ENCODE measurements around the gene PAM.

The PAM gene

GRCh38 chr5:103000089-103000488 lies 245.0 kb downstream of the PAM start:
- H3K9ac ChIP-seq (ENCODE audit: insufficient read length), result no peak overlapping the region
- no peaks in the 10 kb centered on the region for H3K36me3 ChIP-seq (ENCODE audit: insufficient read depth, low read length)
- H3K27ac ChIP-seq, result no peak overlapping the region
- TF ChIP-seq POLR2AphosphoS5 (IDR thresholded peaks at IDR 0.05; ENCODE audit: borderline replicate concordance, low read depth, low read length) (no peak), EZH2 (IDR thresholded peaks at IDR 0.05) (no peak), FOXP2 (optimal IDR thresholded peaks at IDR 0.05; ENCODE audit: control extremely low read depth, extremely low read length, insufficient read depth) (no peak)
- DNase-seq (ENCODE audit: low read depth, low spot score), result no peak
- H3K4me3 ChIP-seq, result no peak overlapping the region
- H3K9me3 ChIP-seq (ENCODE audit: low read depth, low read length), result no peaks in the 10 kb centered on the region

GRCh38 chr5:103003872-103004271 lies 248.8 kb downstream of the PAM start:
- H3K4me3 ChIP-seq, result no peak overlapping the region
- no peaks in the 10 kb centered on the region for H3K36me3 ChIP-seq (ENCODE audit: insufficient read depth, low read length)
- H3K9me3 ChIP-seq (ENCODE audit: low read depth, low read length), result no peaks in the 10 kb centered on the region
- TF ChIP-seq FOXP2 (optimal IDR thresholded peaks at IDR 0.05; ENCODE audit: control extremely low read depth, extremely low read length, insufficient read depth), result no peak
- no peak for TF ChIP-seq EZH2 (IDR thresholded peaks at IDR 0.05)
- TF ChIP-seq POLR2AphosphoS5 (IDR thresholded peaks at IDR 0.05; ENCODE audit: borderline replicate concordance, low read depth, low read length), result no peak
- DNase-seq (ENCODE audit: low read depth, low spot score), result no peak
- no peak overlapping the region for H3K9ac ChIP-seq (ENCODE audit: insufficient read length)
- H3K27ac ChIP-seq, result no peak overlapping the region

DNA sequence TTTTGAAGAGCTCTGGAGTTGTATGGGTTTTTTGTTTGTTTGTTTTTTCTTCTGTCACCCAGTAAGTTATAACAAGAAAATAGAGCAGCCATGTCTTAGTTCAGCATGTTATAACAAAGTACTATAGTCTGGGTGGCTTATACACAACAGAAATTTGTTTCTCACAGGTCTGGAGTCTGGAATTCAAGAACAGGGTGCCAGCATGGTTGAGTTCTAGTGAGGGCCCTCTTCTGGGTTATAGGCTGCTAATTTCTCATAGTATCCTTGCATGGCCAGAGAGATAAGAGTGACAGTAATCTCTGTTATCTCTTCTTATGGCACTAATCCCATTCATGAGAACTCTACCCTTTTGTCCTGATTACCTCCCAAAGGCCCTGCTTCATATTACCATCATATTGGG lies 250.2 kb downstream of the PAM start:
- TF ChIP-seq FOXP2 (optimal IDR thresholded peaks at IDR 0.05; ENCODE audit: control extremely low read depth, extremely low read length, insufficient read depth) (no peak), POLR2AphosphoS5 (IDR thresholded peaks at IDR 0.05; ENCODE audit: borderline replicate concordance, low read depth, low read length) (no peak), EZH2 (IDR thresholded peaks at IDR 0.05) (no peak)
- no peaks in the 10 kb centered on the region for H3K36me3 ChIP-seq (ENCODE audit: insufficient read depth, low read length)
- no peak for DNase-seq (ENCODE audit: low read depth, low spot score)

GRCh38 chr5:103006921-103007320 lies 251.8 kb downstream of the PAM start:
- TF ChIP-seq POLR2AphosphoS5 (IDR thresholded peaks at IDR 0.05; ENCODE audit: borderline replicate concordance, low read depth, low read length), result no peak
- no peak for TF ChIP-seq FOXP2 (optimal IDR thresholded peaks at IDR 0.05; ENCODE audit: control extremely low read depth, extremely low read length, insufficient read depth)
- TF ChIP-seq EZH2 (IDR thresholded peaks at IDR 0.05), result no peak
- no peak overlapping the region for H3K9ac ChIP-seq (ENCODE audit: insufficient read length)
- H3K9me3 ChIP-seq (ENCODE audit: low read depth, low read length), result no peaks in the 10 kb centered on the region
- no peak overlapping the region for H3K4me3 ChIP-seq
- H3K36me3 ChIP-seq (ENCODE audit: insufficient read depth, low read length), result no peaks in the 10 kb centered on the region
- no peak overlapping the region for H3K27ac ChIP-seq
- DNase-seq (ENCODE audit: low read depth, low spot score), result no peak

More for the DNA sequence above, 250.2 kb downstream of the PAM start:
- no peak overlapping the region for H3K27ac ChIP-seq
- no peaks in the 10 kb centered on the region for H3K9me3 ChIP-seq (ENCODE audit: low read depth, low read length)
- no peak overlapping the region for H3K9ac ChIP-seq (ENCODE audit: insufficient read length)
- no peak overlapping the region for H3K4me3 ChIP-seq

- TF ChIP-seq EZH2 (IDR thresholded peaks at IDR 0.05), result no peak
- TF ChIP-seq FOXP2 (optimal IDR thresholded peaks at IDR 0.05; ENCODE audit: control extremely low read depth, extremely low read length, insufficient read depth), result no peak
- TF ChIP-seq POLR2AphosphoS5 (IDR thresholded peaks at IDR 0.05; ENCODE audit: borderline replicate concordance, low read depth, low read length), result no peak
- H3K27ac ChIP-seq, result no peak overlapping the region
- no peaks in the 10 kb centered on the region for H3K36me3 ChIP-seq (ENCODE audit: insufficient read depth, low read length)
- no peak overlapping the region for H3K9ac ChIP-seq (ENCODE audit: insufficient read length)
- no peaks in the 10 kb centered on the region for H3K9me3 ChIP-seq (ENCODE audit: low read depth, low read length)
- no peak for DNase-seq (ENCODE audit: low read depth, low spot score)
- no peak overlapping the region for H3K4me3 ChIP-seq
Observed at GRCh38 chr5:103010168-103010567, 255.1 kb downstream of the PAM start.

- no peak for DNase-seq (ENCODE audit: low read depth, low spot score)
- H3K4me3 ChIP-seq, result no peak overlapping the region
- no peaks in the 10 kb centered on the region for H3K36me3 ChIP-seq (ENCODE audit: insufficient read depth, low read length)
- H3K27ac ChIP-seq, result no peak overlapping the region
- H3K9me3 ChIP-seq (ENCODE audit: low read depth, low read length), result no peaks in the 10 kb centered on the region
- H3K9ac ChIP-seq (ENCODE audit: insufficient read length), result no peak overlapping the region
- TF ChIP-seq FOXP2 (optimal IDR thresholded peaks at IDR 0.05; ENCODE audit: control extremely low read depth, extremely low read length, insufficient read depth), result no peak
- TF ChIP-seq POLR2AphosphoS5 (IDR thresholded peaks at IDR 0.05; ENCODE audit: borderline replicate concordance, low read depth, low read length), result no peak
- no peak for TF ChIP-seq EZH2 (IDR thresholded peaks at IDR 0.05)
Observed at GRCh38 chr5:103013933-103014552, 258.9 kb downstream of the PAM start.

DNA sequence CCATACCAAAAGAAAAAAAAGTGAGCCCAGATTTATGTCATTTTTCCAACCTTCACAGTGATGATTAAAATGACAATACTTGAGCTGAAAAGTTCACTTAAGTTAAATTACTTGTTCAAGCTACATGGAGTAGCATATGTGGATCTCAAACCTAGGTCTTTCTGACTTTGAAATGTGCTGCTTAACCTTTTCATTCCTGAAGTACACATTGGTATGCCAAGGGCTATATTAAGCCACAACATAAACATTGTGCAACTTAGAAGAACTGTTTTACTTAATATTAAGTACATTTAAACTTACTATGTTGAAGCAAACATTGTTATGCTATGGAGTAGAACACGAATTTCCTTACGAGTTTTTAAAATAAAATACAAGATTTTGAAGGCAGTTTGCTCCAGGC lies 259.9 kb downstream of the PAM start:
- Histone ChIP-seq H3K36me3 (ENCODE audit: insufficient read depth, low read length) (no peaks in the 10 kb centered on the region), H3K9me3 (ENCODE audit: low read depth, low read length) (no peaks in the 10 kb centered on the region), H3K4me3 (no peak overlapping the region), H3K27ac (no peak overlapping the region), H3K9ac (ENCODE audit: insufficient read length) (no peak overlapping the region)
- DNase-seq (ENCODE audit: low read depth, low spot score), result no peak
- TF ChIP-seq EZH2 (IDR thresholded peaks at IDR 0.05) (no peak), POLR2AphosphoS5 (IDR thresholded peaks at IDR 0.05; ENCODE audit: borderline replicate concordance, low read depth, low read length) (no peak), FOXP2 (optimal IDR thresholded peaks at IDR 0.05; ENCODE audit: control extremely low read depth, extremely low read length, insufficient read depth) (no peak)

DNA sequence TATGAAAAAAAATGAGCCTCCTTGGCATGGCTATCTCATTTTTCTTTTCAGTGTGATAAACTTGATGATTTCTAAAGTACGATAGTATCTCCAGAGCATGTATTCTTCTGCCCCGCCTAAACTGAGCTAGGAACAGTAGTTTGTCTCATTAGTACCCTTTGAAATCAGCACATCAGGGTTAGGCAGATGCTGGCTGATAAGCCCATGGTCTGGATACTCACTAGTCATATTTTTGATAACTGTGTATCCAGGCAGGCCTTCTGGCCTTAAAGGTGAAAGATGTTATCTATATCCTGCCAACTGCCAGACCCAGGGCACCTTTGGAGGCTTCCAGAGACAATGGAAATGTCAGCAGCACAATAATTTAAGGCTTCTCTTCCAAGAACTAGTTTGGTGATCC lies 261.1 kb downstream of the PAM start:
- no peak overlapping the region for H3K4me3 ChIP-seq
- no peak overlapping the region for H3K9ac ChIP-seq (ENCODE audit: insufficient read length)
- no peak for DNase-seq (ENCODE audit: low read depth, low spot score)
- no peak overlapping the region for H3K27ac ChIP-seq
- H3K9me3 ChIP-seq (ENCODE audit: low read depth, low read length), result no peaks in the 10 kb centered on the region
- TF ChIP-seq EZH2 (IDR thresholded peaks at IDR 0.05) (no peak), POLR2AphosphoS5 (IDR thresholded peaks at IDR 0.05; ENCODE audit: borderline replicate concordance, low read depth, low read length) (no peak), FOXP2 (optimal IDR thresholded peaks at IDR 0.05; ENCODE audit: control extremely low read depth, extremely low read length, insufficient read depth) (no peak)
- H3K36me3 ChIP-seq (ENCODE audit: insufficient read depth, low read length), result no peaks in the 10 kb centered on the region

GRCh38 chr5:103019804-103020203 lies 264.7 kb downstream of the PAM start:
- Histone ChIP-seq H3K9ac (ENCODE audit: insufficient read length) (no peak overlapping the region), H3K9me3 (ENCODE audit: low read depth, low read length) (no peaks in the 10 kb centered on the region), H3K36me3 (ENCODE audit: insufficient read depth, low read length) (no peaks in the 10 kb centered on the region), H3K27ac (no peak overlapping the region), H3K4me3 (no peak overlapping the region)
- TF ChIP-seq FOXP2 (optimal IDR thresholded peaks at IDR 0.05; ENCODE audit: control extremely low read depth, extremely low read length, insufficient read depth), result no peak
- no peak for TF ChIP-seq POLR2AphosphoS5 (IDR thresholded peaks at IDR 0.05; ENCODE audit: borderline replicate concordance, low read depth, low read length)
- TF ChIP-seq EZH2 (IDR thresholded peaks at IDR 0.05), result no peak
- DNase-seq (ENCODE audit: low read depth, low spot score), result no peak
